Large intestine (tissue), 3 donors: ENCODE measurements around the gene CBLN3. TPM values are rescaled to one million over a fixed set of nuclear protein-coding genes. Genes with fewer than 3 reads are reported as not detected.

Experiments used
- DNase-seq, 2 donors: peaks; one replicate each; pipeline versions ENCODE4 v3.0.0 to v3.0.0-alpha.2; 2013
- H3K27ac ChIP-seq: one replicate; pipeline ENCODE4 v1.5.1; 2013; ENCODE audit warnings: low read length
- H3K27me3 ChIP-seq: 2 replicates; pipeline ENCODE4 v1.6.1; 2013; ENCODE audit warnings: low read length; ENCODE audit not compliant: control insufficient read depth, insufficient read depth
- H3K36me3 ChIP-seq: 2 replicates; pipeline ENCODE4 v1.6.1; 2013; ENCODE audit warnings: low read length; ENCODE audit not compliant: control insufficient read depth, insufficient read depth
- H3K4me1 ChIP-seq: one replicate; pipeline ENCODE4 v1.6.1; 2013; ENCODE audit warnings: low read length; ENCODE audit not compliant: control insufficient read depth, insufficient read depth
- H3K4me3 ChIP-seq: one replicate; pipeline ENCODE4 v1.5.1; 2013; ENCODE audit warnings: low read length
- H3K9me3 ChIP-seq: one replicate; pipeline ENCODE4 v1.6.1; 2013; ENCODE audit warnings: mild to moderate bottlenecking, low read depth, low read length, moderate library complexity; ENCODE audit not compliant: control insufficient read depth
- WGBS: methylation state at CpG from one replicate; pipeline ENCODE4 v1.1.5; 2013; ENCODE audit warnings: low lambda C conversion rate; ENCODE audit not compliant: insufficient coverage; 5-methylcytosine and 5-hydroxymethylcytosine counted together
- polyA plus RNA-seq: library from polyadenylated mRNA; unstranded; fragments of 120-200 nt; gene quantifications from one replicate; pipeline ENCODE4 v1.2.1, GENCODE V29; 2013

CBLN3 gene
- polyA plus RNA-seq, 1 donor, result 5.6 TPM

- Histone ChIP-seq H3K9me3 (no peaks in the 10 kb centered on the region), H3K4me1 (peaks cover 10% of the 10 kb centered on the region), H3K36me3 (peaks cover 60% of the 10 kb centered on the region), H3K27ac (no peak overlapping the region), H3K27me3 (no peaks in the 10 kb centered on the region), H3K4me3 (no peak overlapping the region)
- WGBS, result no CpG with 5 or more reads among the region's 1 CpG
- no peak for DNase-seq
These were observed 9.8 kb upstream of the CBLN3 start for GRCh38 chr14:24439257-24439656.

GRCh38 chr14:24438223-24439097 lies 9.0 kb upstream of the CBLN3 start:
- no peaks in the 10 kb centered on the region for H3K9me3 ChIP-seq
- no peak overlapping the region for H3K27ac ChIP-seq
- H3K27me3 ChIP-seq, result no peaks in the 10 kb centered on the region
- H3K36me3 ChIP-seq, result peaks cover 65% of the 10 kb centered on the region
- H3K4me3 ChIP-seq, result no peak overlapping the region
- H3K4me1 ChIP-seq, result peaks cover 10% of the 10 kb centered on the region
- WGBS, result 0% methylated on average over 1 of the region's 9 CpGs
- DNase-seq, result no peak

GRCh38 chr14:24437736-24438067 lies 8.2 kb upstream of the CBLN3 start:
- peaks cover 73% of the 10 kb centered on the region for H3K36me3 ChIP-seq
- peaks cover 10% of the 10 kb centered on the region for H3K4me1 ChIP-seq
- H3K9me3 ChIP-seq, result no peaks in the 10 kb centered on the region
- H3K4me3 ChIP-seq, result no peak overlapping the region
- no peaks in the 10 kb centered on the region for H3K27me3 ChIP-seq
- no peak overlapping the region for H3K27ac ChIP-seq
- no peak for DNase-seq
- WGBS, result no CpG with 5 or more reads among the region's 2 CpGs

GRCh38 chr14:24437020-24437735 lies 7.7 kb upstream of the CBLN3 start:
- Histone ChIP-seq H3K36me3 (peaks cover 78% of the 10 kb centered on the region), H3K4me3 (no peak overlapping the region), H3K4me1 (peaks cover 13% of the 10 kb centered on the region)

GRCh38 chr14:24436355-24437019 lies 7.0 kb upstream of the CBLN3 start:
- no CpG with 5 or more reads among the region's 5 CpGs for WGBS
- H3K27ac ChIP-seq, result no peak overlapping the region
- H3K4me1 ChIP-seq, result peaks cover 15% of the 10 kb centered on the region
- no peaks in the 10 kb centered on the region for H3K9me3 ChIP-seq
- no peak overlapping the region for H3K4me3 ChIP-seq
- DNase-seq, result peak in 1 of 2 donors; percentile 53
- H3K27me3 ChIP-seq, result no peaks in the 10 kb centered on the region
- peaks cover 85% of the 10 kb centered on the region for H3K36me3 ChIP-seq

More at GRCh38 chr14:24437020-24437735, 7.7 kb upstream of the CBLN3 start:
- WGBS, result no CpG with 5 or more reads among the region's 12 CpGs
- Histone ChIP-seq H3K27me3 (no peaks in the 10 kb centered on the region), H3K9me3 (no peaks in the 10 kb centered on the region), H3K27ac (no peak overlapping the region)
- no peak for DNase-seq

- no peak overlapping the region for H3K27ac ChIP-seq
These were observed 6.5 kb upstream of the CBLN3 start for GRCh38 chr14:24435998-24436354.

GRCh38 chr14:24435192-24435810 lies 5.8 kb upstream of the CBLN3 start:
- Histone ChIP-seq H3K27ac (no peak overlapping the region), H3K4me3 (no peak overlapping the region), H3K4me1 (peaks cover 22% of the 10 kb centered on the region), H3K9me3 (no peaks in the 10 kb centered on the region), H3K36me3 (peaks cover 83% of the 10 kb centered on the region), H3K27me3 (no peaks in the 10 kb centered on the region)
- DNase-seq, result no peak
- no CpG with 5 or more reads among the region's 2 CpGs for WGBS

More at GRCh38 chr14:24435998-24436354, 6.5 kb upstream of the CBLN3 start:
- no peaks in the 10 kb centered on the region for H3K27me3 ChIP-seq
- H3K4me3 ChIP-seq, result no peak overlapping the region
- WGBS, result no CpG with 5 or more reads among the region's 6 CpGs
- peaks cover 90% of the 10 kb centered on the region for H3K36me3 ChIP-seq
- H3K9me3 ChIP-seq, result no peaks in the 10 kb centered on the region
- DNase-seq, result no peak
- H3K4me1 ChIP-seq, result peaks cover 19% of the 10 kb centered on the region

GRCh38 chr14:24434676-24435075 lies 5.2 kb upstream of the CBLN3 start:
- no peak overlapping the region for H3K4me3 ChIP-seq
- H3K4me1 ChIP-seq, result peaks cover 22% of the 10 kb centered on the region
- no CpG with 5 or more reads among the region's 3 CpGs for WGBS
- DNase-seq, result no peak
- no peaks in the 10 kb centered on the region for H3K27me3 ChIP-seq
- H3K27ac ChIP-seq, result no peak overlapping the region
- H3K9me3 ChIP-seq, result no peaks in the 10 kb centered on the region
- peaks cover 77% of the 10 kb centered on the region for H3K36me3 ChIP-seq

GRCh38 chr14:24434036-24434435 lies 4.6 kb upstream of the CBLN3 start:
- no peak for DNase-seq
- H3K27ac ChIP-seq, result no peak overlapping the region
- peaks cover 71% of the 10 kb centered on the region for H3K36me3 ChIP-seq
- 100% methylated on average over 4 of the region's 7 CpGs for WGBS
- H3K27me3 ChIP-seq, result no peaks in the 10 kb centered on the region
- H3K4me1 ChIP-seq, result peaks cover 28% of the 10 kb centered on the region
- no peaks in the 10 kb centered on the region for H3K9me3 ChIP-seq
- no peak overlapping the region for H3K4me3 ChIP-seq
